NCI-H524 treated with DMSO at 0.1 percent for 48 hours (cell line): ENCODE data around the gene STON2.

Source experiments
- DNase-seq: peaks from one replicate; lab custom pipeline; 2025; lab: John Stamatoyannopoulos, UW

The STON2 gene

GRCh38 chr14:81302638-81303037 is 97.5 kb downstream of the STON2 start:
- DNase-seq, result no peak

GRCh38 chr14:81301813-81302212 is 98.3 kb downstream of the STON2 start:
- DNase-seq, result no peak

- DNase-seq, result no peak
These were observed 98.8 kb downstream of the STON2 start for GRCh38 chr14:81301371-81301770.

GRCh38 chr14:81298911-81299310 is 101.2 kb downstream of the STON2 start:
- DNase-seq, result peak; percentile 52

GRCh38 chr14:81298122-81298521 is 102.0 kb downstream of the STON2 start:
- DNase-seq, result peak; percentile 99

- no peak for DNase-seq
These were observed 103.9 kb downstream of the STON2 start for GRCh38 chr14:81295958-81296923.

GRCh38 chr14:81289516-81289915 is 110.6 kb downstream of the STON2 start:
- DNase-seq, result no peak

GRCh38 chr14:81286574-81287370 is 113.4 kb downstream of the STON2 start:
- no peak for DNase-seq

GRCh38 chr14:81285245-81285644 is 114.9 kb downstream of the STON2 start:
- no peak for DNase-seq

GRCh38 chr14:81281332-81281731 is 118.8 kb downstream of the STON2 start:
- no peak for DNase-seq

- DNase-seq, result no peak
These were observed 119.9 kb downstream of the STON2 start for GRCh38 chr14:81280136-81280791.

- DNase-seq, result no peak
These were observed 123.0 kb downstream of the STON2 start for GRCh38 chr14:81277096-81277495.

- peak; percentile 84 for DNase-seq
These were observed 123.8 kb downstream of the STON2 start for GRCh38 chr14:81276073-81277069.

GRCh38 chr14:81275305-81276072 is 124.6 kb downstream of the STON2 start:
- peak; percentile 63 for DNase-seq

GRCh38 chr14:81273961-81274575 is 126.1 kb downstream of the STON2 start:
- DNase-seq, result no peak

GRCh38 chr14:81273521-81273920 is 126.6 kb downstream of the STON2 start:
- DNase-seq, result no peak

GRCh38 chr14:81272317-81272716 is 127.8 kb downstream of the STON2 start:
- no peak for DNase-seq

GRCh38 chr14:81269979-81270375 is 130.1 kb downstream of the STON2 start:
- DNase-seq, result no peak

- DNase-seq, result peak; percentile 18
These were observed 130.8 kb downstream of the STON2 start for GRCh38 chr14:81269100-81269978.
